Hematopoietic multipotent progenitor cell treated with erythropoietin and hydrocortisone succinate and interleukin-3 and kit ligand, for 17 days (in vitro differentiated cells): Measurements from ENCODE around the gene ZFP62.

Experiments
- DNase-seq: peaks from one replicate; pipeline ENCODE4 v3.0.0-alpha.2; 2015; ENCODE audit warnings: low spot score

ZFP62 gene

GRCh38 chr5:180810210-180810958 is 50.7 kb downstream of the ZFP62 start:
- peak; percentile 97 for DNase-seq

GRCh38 chr5:180809403-180810209 is 51.5 kb downstream of the ZFP62 start:
- DNase-seq, result peak; percentile 93

- DNase-seq, result no peak
Observed at GRCh38 chr5:180808461-180809000, 52.5 kb downstream of the ZFP62 start.

- peak; percentile 35 for DNase-seq
Observed at GRCh38 chr5:180807654-180808414, 53.2 kb downstream of the ZFP62 start.

- no peak for DNase-seq
Observed at GRCh38 chr5:180807046-180807445, 54.0 kb downstream of the ZFP62 start.

- DNase-seq, result no peak
Observed at GRCh38 chr5:180806351-180807011, 54.6 kb downstream of the ZFP62 start.

GRCh38 chr5:180804129-180804618 is 56.9 kb downstream of the ZFP62 start:
- DNase-seq, result peak; percentile 35

GRCh38 chr5:180803181-180804128 is 57.6 kb downstream of the ZFP62 start:
- DNase-seq, result peak; percentile 37

- DNase-seq, result peak; percentile 79
Observed at GRCh38 chr5:180802325-180803180, 58.5 kb downstream of the ZFP62 start, which contains the start of gene MGAT1. MGAT1 (minus strand) TSS chr5:180802806; CDS start chr5:180792971, 9,835 bp downstream.

- no peak for DNase-seq
Observed at GRCh38 chr5:180801596-180802324, 59.3 kb downstream of the ZFP62 start.

- DNase-seq, result peak; percentile 34
Observed at GRCh38 chr5:180799902-180800801, 60.9 kb downstream of the ZFP62 start.

- DNase-seq, result peak; percentile 56
Observed at GRCh38 chr5:180799194-180799593, 61.9 kb downstream of the ZFP62 start.

- DNase-seq, result no peak
Observed at GRCh38 chr5:180798193-180798592, 62.9 kb downstream of the ZFP62 start.
